ENCODE results near the gene RBP5.

The RBP5 gene

GRCh38 chr12:7075939-7076338 lies 52.8 kb downstream of the RBP5 start:
- DNase-seq (ENCODE audit: low read depth, low spot score): no peak

- no peak for DNase-seq (ENCODE audit: low read depth, low spot score)
Observed at GRCh38 chr12:7075518-7075917, 53.2 kb downstream of the RBP5 start.

GRCh38 chr12:7073946-7074345 lies 54.7 kb downstream of the RBP5 start:
- DNase-seq (ENCODE audit: low read depth, low spot score): no peak
